ENCODE measurements around the gene CCDC158. TPM values are rescaled to one million over a fixed set of nuclear protein-coding genes. Genes with fewer than 3 reads are reported as not detected.

CCDC158 gene
- total RNA-seq, 4 donors from 2014 or later: 1.2 to 2.6 (median 1.5) TPM

DNA sequence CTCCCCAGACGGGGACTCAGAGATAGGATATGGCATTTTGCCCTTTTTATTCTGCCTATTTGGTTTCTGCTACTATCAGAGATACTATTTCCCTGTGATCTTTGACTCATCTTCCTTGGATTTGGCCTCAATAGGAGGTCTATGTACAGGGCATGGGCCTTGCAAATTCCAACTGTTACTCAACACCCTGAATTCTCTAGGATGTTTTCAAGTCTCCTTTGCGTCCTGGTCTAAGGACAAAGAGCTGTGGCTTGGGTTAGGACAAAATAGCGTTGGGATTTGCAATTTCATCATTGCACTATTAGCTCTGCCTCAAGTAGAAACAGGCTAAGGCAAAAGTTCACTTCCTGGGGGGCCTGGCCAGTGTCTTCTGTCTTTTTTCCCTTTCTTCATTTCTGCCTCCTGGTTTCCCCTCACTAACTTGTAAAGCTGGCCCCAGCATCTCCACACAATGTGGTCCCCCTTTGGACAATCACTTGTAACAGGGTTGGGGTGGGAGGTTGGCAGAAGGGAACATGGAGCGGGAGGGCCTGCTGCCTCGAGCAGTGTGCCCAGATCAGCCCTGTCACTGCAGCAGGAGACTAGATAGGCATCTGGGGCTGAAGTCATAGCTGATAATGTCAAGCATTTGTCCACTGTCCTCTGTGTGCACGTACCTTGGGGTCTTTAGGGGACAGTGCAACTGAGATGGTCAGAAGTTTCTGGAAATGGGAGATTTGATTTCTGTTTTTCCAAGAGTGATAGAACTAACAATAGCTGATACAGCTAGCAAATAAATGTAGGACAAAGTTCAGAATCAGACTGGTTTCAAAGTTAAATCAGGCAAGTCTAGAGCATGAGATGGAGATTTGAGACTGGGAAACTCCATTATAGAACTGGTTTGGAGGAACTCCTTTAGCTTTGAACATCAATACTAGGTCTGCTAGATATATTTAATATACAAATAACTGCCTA, 140.2 kb downstream of the CCDC158 start:
- WGBS, 2 donors (ENCODE audit: low coverage in 1 of 2): 77 to 81% methylated on average over 4 to 5 of the region's 6 CpGs
- ATAC-seq: no peak
- Histone ChIP-seq H3K27me3 (no peaks in the 10 kb centered on the region), H3K36me3 (no peaks in the 10 kb centered on the region), H3K4me3 (no peak overlapping the region), H3K9me3 (no peaks in the 10 kb centered on the region), H3K27ac (no peak overlapping the region), H3K4me1 (no peaks in the 10 kb centered on the region)
- TF ChIP-seq, protein P1, sequence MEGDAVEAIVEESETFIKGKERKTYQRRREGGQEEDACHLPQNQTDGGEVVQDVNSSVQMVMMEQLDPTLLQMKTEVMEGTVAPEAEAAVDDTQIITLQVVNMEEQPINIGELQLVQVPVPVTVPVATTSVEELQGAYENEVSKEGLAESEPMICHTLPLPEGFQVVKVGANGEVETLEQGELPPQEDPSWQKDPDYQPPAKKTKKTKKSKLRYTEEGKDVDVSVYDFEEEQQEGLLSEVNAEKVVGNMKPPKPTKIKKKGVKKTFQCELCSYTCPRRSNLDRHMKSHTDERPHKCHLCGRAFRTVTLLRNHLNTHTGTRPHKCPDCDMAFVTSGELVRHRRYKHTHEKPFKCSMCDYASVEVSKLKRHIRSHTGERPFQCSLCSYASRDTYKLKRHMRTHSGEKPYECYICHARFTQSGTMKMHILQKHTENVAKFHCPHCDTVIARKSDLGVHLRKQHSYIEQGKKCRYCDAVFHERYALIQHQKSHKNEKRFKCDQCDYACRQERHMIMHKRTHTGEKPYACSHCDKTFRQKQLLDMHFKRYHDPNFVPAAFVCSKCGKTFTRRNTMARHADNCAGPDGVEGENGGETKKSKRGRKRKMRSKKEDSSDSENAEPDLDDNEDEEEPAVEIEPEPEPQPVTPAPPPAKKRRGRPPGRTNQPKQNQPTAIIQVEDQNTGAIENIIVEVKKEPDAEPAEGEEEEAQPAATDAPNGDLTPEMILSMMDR (IDR thresholded peaks at IDR 0.05): no peak
- no peak for TF ChIP-seq POLR2A (IDR thresholded peaks at IDR 0.05)

DNA sequence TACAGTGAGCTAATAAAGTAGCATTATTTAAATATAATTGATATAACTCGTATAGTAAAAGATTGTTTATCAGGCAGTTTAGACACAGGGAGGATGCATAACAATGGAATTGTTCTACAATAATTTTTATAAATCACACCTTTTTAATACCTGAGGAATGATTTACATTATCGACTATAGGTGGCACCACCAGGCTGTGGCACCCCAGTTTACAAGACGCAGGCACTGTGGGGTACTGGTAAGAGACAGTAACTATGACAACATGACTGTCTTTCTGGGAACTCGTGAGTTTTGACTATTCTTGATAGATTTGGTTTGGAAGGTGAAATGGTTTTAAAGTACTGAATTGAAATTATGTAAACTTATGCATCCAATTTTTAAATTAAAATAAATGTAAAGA, 141.5 kb downstream of the CCDC158 start:
- no peak overlapping the region for H3K4me3 ChIP-seq
- 72 to 77% methylated on average over 4 of the region's 4 CpGs for WGBS, 2 donors (ENCODE audit: low coverage in 1 of 2)
- no peaks in the 10 kb centered on the region for H3K4me1 ChIP-seq

DNA sequence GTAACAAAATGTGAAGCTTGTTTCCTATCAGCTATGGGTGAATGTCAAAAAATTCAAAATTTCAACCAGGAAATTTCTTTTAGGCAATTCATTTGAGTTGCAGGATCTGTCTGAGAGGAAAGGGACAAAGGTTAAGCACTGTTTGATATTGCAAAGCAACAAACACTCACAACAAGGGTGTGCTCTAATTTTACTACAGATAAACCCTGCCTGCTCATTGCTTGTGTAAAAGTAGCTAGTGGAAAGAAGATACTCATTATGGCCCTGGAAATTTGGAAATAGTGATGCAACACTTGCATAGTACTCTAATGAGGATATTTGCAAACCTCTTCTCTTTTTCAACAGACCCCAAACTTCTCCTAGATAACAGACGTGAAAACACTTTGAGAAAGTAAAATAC, 142.4 kb downstream of the CCDC158 start:
- ATAC-seq: no peak
- TF ChIP-seq EP300 (IDR thresholded peaks at IDR 0.05) (no peak), POLR2A (IDR thresholded peaks at IDR 0.05) (no peak), POLR2AphosphoS5 (IDR thresholded peaks at IDR 0.05) (no peak)
- TF ChIP-seq, protein P1 (IDR thresholded peaks at IDR 0.05): no peak

More for the DNA sequence above, 141.5 kb downstream of the CCDC158 start:
- Histone ChIP-seq H3K9me3 (no peaks in the 10 kb centered on the region), H3K36me3 (no peaks in the 10 kb centered on the region), H3K27ac (no peak overlapping the region), H3K27me3 (no peaks in the 10 kb centered on the region)
- TF ChIP-seq, protein P1 (IDR thresholded peaks at IDR 0.05): no peak
- TF ChIP-seq POLR2AphosphoS5 (IDR thresholded peaks at IDR 0.05) (no peak), POLR2A (IDR thresholded peaks at IDR 0.05) (no peak), EP300 (IDR thresholded peaks at IDR 0.05) (no peak)
- ATAC-seq: no peak

DNA sequence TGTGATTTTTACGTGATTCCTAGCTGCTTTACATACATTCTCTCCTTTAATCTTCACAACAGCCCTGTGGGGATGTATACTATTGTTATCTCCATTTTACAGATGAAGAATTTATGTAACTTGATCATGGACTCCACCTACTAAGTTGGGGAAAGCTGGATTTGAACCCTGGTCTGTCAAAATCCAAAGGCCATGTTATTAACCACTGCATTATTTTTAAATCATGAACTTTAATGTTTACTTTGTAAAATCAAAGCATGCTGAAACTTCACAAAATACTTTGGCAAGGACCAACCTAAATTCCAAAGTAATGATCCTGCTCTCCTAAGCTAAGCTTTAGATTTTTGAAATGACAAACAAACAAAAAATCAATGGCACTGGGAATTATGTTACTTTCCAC, 143.3 kb downstream of the CCDC158 start:
- H3K9me3 ChIP-seq: no peaks in the 10 kb centered on the region
- no peak overlapping the region for H3K27ac ChIP-seq
- H3K27me3 ChIP-seq: no peaks in the 10 kb centered on the region
- WGBS, 2 donors (ENCODE audit: low coverage in 1 of 2): 56 to 100% methylated on average over 1 of the region's 1 CpG
- no peak for ATAC-seq
- TF ChIP-seq POLR2AphosphoS5 (IDR thresholded peaks at IDR 0.05): no peak
- no peak for TF ChIP-seq EP300 (IDR thresholded peaks at IDR 0.05)
- TF ChIP-seq, protein P1 (IDR thresholded peaks at IDR 0.05): no peak
- H3K4me1 ChIP-seq: no peaks in the 10 kb centered on the region
- no peaks in the 10 kb centered on the region for H3K36me3 ChIP-seq
- no peak overlapping the region for H3K4me3 ChIP-seq

More for the DNA sequence above, 142.4 kb downstream of the CCDC158 start:
- no peak overlapping the region for H3K4me3 ChIP-seq
- no peaks in the 10 kb centered on the region for H3K36me3 ChIP-seq
- H3K9me3 ChIP-seq: no peaks in the 10 kb centered on the region
- H3K4me1 ChIP-seq: no peaks in the 10 kb centered on the region
- no peak overlapping the region for H3K27ac ChIP-seq
- WGBS, 2 donors (ENCODE audit: low coverage in 1 of 2): 59 to 69% methylated on average over 1 of the region's 1 CpG
- no peaks in the 10 kb centered on the region for H3K27me3 ChIP-seq

DNA sequence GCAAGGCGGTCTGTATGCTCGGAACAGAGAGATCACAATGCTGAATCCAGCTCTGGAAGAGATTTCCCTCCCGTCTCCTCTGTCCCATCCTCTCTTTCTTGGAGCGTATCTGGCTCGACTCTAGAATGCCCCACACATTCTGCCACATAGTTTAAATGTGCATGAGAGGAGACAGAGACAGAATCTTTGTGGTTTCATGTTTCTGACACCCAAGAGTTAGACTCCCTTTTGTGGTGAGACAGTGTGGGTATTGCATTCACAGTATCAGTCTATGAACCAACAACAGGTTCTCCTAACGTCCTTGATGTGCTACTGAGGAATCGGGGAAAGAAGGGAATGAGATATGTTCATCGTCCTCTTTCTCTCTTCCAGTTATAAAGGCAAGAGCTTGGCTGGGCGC, 144.1 kb downstream of the CCDC158 start:
- TF ChIP-seq POLR2A (IDR thresholded peaks at IDR 0.05) (no peak), POLR2AphosphoS5 (IDR thresholded peaks at IDR 0.05) (no peak), EP300 (IDR thresholded peaks at IDR 0.05) (no peak)
- TF ChIP-seq, protein P1 (IDR thresholded peaks at IDR 0.05): no peak
- no peaks in the 10 kb centered on the region for H3K4me1 ChIP-seq
- no peak for ATAC-seq
- H3K27ac ChIP-seq: no peak overlapping the region
- 76 to 100% methylated on average over 2 to 7 of the region's 9 CpGs for WGBS, 2 donors (ENCODE audit: low coverage in 1 of 2)
- H3K36me3 ChIP-seq: no peaks in the 10 kb centered on the region
- H3K4me3 ChIP-seq: no peak overlapping the region
- no peaks in the 10 kb centered on the region for H3K9me3 ChIP-seq
- no peaks in the 10 kb centered on the region for H3K27me3 ChIP-seq

Data from gastroesophageal sphincter (tissue), 4 donors.